Heart left ventricle (tissue), 16 donors: ENCODE data around the gene HDAC4. TPM values are rescaled to one million over a fixed set of nuclear protein-coding genes. Genes with fewer than 3 reads are reported as not detected.
A peak's percentile ranks its signal among the peaks of the same experiment; 100 is the strongest.

Source experiments
- ATAC-seq, 4 donors: fragments of 200-7000 bp; cut with Tn5 transposase; one replicate each; pipeline ENCODE4 v1.9.1; 2020 to 2022; ENCODE audit warnings: moderate library complexity in 4 of 4, mild to moderate bottlenecking in 3 of 4, moderate number of reproducible peaks in 1 of 4
- DNase-seq, 5 donors: peaks; one replicate each; pipeline ENCODE4 v3.0.0-alpha.2; 2020
- H3K27ac ChIP-seq, 12 donors: fragments of 200-600 bp; sonication (generic) in 4 of 12; one replicate each; pipeline versions ENCODE4 v1.5.0 to v1.8.0; 2016 to 2022; ENCODE audit warnings: mild to moderate bottlenecking in 2 of 12
- H3K27me3 ChIP-seq, 9 donors: fragments of 200-600 bp; sonication (generic) in 2 of 9; one replicate each; pipeline versions ENCODE4 v1.5.1 to v1.8.0; 2016 to 2022; ENCODE audit warnings: mild to moderate bottlenecking in 3 of 9
- H3K36me3 ChIP-seq, 9 donors: fragments of 200-600 bp; sonication (generic) in 2 of 9; one replicate each; pipeline versions ENCODE4 v1.5.0 to v1.8.0; 2018 to 2022; ENCODE audit warnings: mild to moderate bottlenecking in 2 of 9
- H3K4me1 ChIP-seq, 12 donors: fragments of 200-600 bp; sonication (generic) in 4 of 12; one replicate each; pipeline versions ENCODE4 v1.5.0 to v1.8.0; 2016 to 2022; ENCODE audit warnings: mild to moderate bottlenecking in 3 of 12
- H3K4me3 ChIP-seq, 12 donors: fragments of 200-600 bp; sonication (generic) in 4 of 12; one replicate each; pipeline versions ENCODE4 v1.5.0 to v1.8.0; 2017 to 2022; ENCODE audit warnings: mild to moderate bottlenecking in 9 of 12, moderate library complexity in 4 of 12
- H3K9me3 ChIP-seq, 12 donors: fragments of 200-600 bp; sonication (generic) in 4 of 12; one replicate each; pipeline versions ENCODE4 v1.5.0 to v1.8.0; 2016 to 2022; ENCODE audit warnings: mild to moderate bottlenecking in 1 of 12
- CTCF ChIP-seq, 12 donors: fragments of 200-600 bp; sonication (generic) in 4 of 12; IDR thresholded peaks; one replicate each; pipeline versions ENCODE4 v1.5.0 to v1.8.0; 2018 to 2022; ENCODE audit warnings: antibody characterized with exemption in 12 of 12, mild to moderate bottlenecking in 5 of 12
- POLR2A ChIP-seq, 2 donors: fragments of 450-650 bp; IDR thresholded peaks; one replicate each; pipeline ENCODE4 v1.6.1; 2017; ENCODE audit warnings: antibody characterized with exemption in 2 of 2, mild to moderate bottlenecking in 2 of 2, moderate library complexity in 2 of 2
- WGBS, 4 donors: extraction: QIAGEN DNeasy Blood & Tissue Kit in 2 of 4; methylation state at CpG; one replicate each; pipeline versions ENCODE4 v1.1.5 to v1.1.7; 2013 to 2018; 5-methylcytosine and 5-hydroxymethylcytosine counted together
- intact Hi-C, 10 donors: fragments of 100-400 bp; cut with DNase I; formaldehyde crosslinking; loops; one replicate each; pipeline versions ENCODE4 v1.11.1 to v1.14.2; 2022
- polyA plus RNA-seq, 2 donors: library from polyadenylated mRNA; stranded (reverse); fragments of 200-250 nt; gene quantifications; one replicate each; pipeline ENCODE4 v1.2.3, GENCODE V29; 2013
- total RNA-seq, 9 donors: library from RNA; depleted of rRNA in 2 of 9; stranded (reverse); fragments of >200 nt in 2 of 9; fragmentation: NEBNext Ultra II Directional in 3 of 9; extraction: Animal tissue kit (Norgen Biotek cat#: 25700) in 3 of 9; gene quantifications; one replicate each; pipeline versions ENCODE4 v1.1.0 to v1.2.4, GENCODE V29; 2016 to 2023
- donor health status: ischemic (EF 13 %, LVEDD 7.1; RV severe dilation, severe dysfunction).
- donor health status: healthy with polysubstance abuse.
- donor health status: DM: no; HTN: yes; CAD: no.
- donor health status: DM: no; HTN: no; CAD: no.
- donor health status: ischemic (EF 25% LVEDD 6.9; RV normal size, moderate dysfunction).
- donor health status: ischemic (EF 25% LVEDD 5.7; RV mildly dilated, moderate dysfunction).
- donor health status: healthy.
- donor health status: DM: yes; HTN: yes; CAD: no.
- donor health status: ischemic (EF 35%, LVEDD 5.7; RV mildly dilated, moderate dysfunction).
- donor health status: nonischemic (EF 11% LVEDD 7.7; RV severe dilation, severe dysfunction).
- donor health status: DM: yes; HTN: yes; CAD: no.
- donor health status: PGD.
- donor health status: ischemic (EF 29% LVEDD 5.4; RV normal size, mild dysfunction).
- donor health status: nonischemic (EF 23%, LVEDD 6.1; RV moderate dilation, normal function).

Gene HDAC4
- total and polyA plus RNA-seq, 11 donors: 13.9 to 37.6 (median 27.5) TPM

DNA sequence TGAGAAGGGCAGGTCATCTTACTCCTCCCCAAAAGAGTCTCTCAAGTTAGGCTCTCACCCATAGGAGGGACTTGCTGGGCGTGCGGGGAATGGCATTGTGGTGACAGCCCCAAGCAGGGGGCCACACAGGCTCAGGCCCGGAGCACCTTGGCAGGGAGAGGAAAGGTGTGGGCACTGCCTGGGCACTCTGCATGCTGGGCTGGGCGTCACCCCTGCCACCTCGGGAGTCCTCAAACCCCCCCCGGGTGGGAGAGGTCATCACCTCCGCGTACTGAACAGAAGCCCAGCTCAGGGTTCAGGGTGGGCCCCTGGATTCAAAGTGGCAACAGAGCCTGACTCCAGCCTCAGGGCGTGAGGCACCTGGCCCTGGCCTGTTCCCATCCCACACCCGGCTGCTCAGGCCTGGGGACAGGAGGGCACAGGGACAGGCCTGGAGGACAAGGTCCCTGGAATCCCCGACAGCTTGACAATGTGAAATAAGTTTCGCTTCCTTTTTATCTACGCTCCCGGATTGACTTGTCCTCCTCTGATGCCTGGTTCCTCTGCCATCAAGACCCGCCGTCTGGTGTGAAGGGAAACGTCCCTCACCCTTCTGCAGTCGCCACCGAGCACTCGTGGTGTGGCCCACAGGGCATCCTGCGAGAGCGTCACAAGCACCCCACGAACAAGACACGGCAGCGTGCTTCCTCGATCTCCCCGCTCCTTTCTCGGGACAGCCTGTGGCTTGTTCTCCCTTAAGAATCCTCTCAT, 97.8 kb downstream of the HDAC4 start:
- intact Hi-C loops: loop anchor here in 1 of 10 donors (1.0 kb wide), 1 partner anchor 29 kb away; no protein-coding TSS in a partner anchor
- TF ChIP-seq POLR2A (IDR thresholded peaks at IDR 0.05) (no peak), CTCF (IDR thresholded peaks at IDR 0.05) (no peak)
- Histone ChIP-seq H3K27ac (peak overlapping the region in 9 of 12 donors; percentile 28 to 90 (median 42)), H3K4me1 (peaks cover 0 to 85% (median 54%) of the 10 kb centered on the region in 12 donors), H3K27me3 (no peaks in the 10 kb centered on the region), H3K4me3 (no peak overlapping the region), H3K36me3 (no peaks in the 10 kb centered on the region), H3K9me3 (no peaks in the 10 kb centered on the region)
- 84 to 91% (median 89%) methylated on average over 19 to 28 of the region's 28 CpGs for WGBS, 4 donors
- DNase-seq: peak in 1 of 5 donors; percentile 25
- ATAC-seq: peak in 2 of 4 donors; percentile 4 to 25

DNA sequence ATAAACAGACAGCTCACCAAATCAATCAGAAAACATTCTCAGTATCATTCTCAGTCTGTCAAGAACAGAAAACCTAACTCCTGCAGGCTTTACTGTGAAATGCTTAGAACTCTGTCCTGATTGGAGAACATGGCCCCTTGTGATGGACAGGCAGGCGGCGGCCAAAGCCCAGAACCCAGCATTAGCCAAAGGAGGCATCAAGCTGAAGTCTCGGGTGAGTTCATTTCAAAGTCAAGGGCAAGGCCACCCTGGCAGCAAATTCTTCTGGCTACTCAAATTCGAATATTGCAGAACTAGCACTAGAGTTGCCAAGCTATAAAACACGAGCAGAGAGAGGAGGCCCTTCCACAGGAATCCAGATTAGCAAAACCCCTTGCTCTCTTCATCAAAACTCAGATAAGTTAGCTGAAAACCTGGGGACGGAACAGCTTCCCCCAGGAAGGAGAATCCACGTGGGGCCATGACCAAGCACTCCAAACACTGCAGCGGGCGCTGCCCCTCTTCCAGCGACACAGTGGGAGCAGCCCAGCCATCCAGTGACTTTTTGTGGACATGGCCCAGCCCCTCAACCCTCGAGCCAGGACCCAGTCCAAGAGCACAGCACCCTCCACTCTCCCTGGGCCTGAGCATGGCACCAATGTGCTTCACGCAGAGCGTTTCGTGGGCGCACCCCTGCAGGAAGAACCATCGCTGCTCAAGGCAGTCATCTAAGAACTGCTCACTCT, 98.6 kb downstream of the HDAC4 start:
- 72 to 85% (median 81%) methylated on average over 15 to 16 of the region's 16 CpGs for WGBS, 4 donors
- Histone ChIP-seq H3K9me3 (no peaks in the 10 kb centered on the region), H3K36me3 (no peaks in the 10 kb centered on the region), H3K4me1 (peaks cover 0 to 85% (median 52%) of the 10 kb centered on the region in 12 donors), H3K27ac (peak overlapping the region in 11 of 12 donors; percentile 4 to 90 (median 42)), H3K4me3 (no peak overlapping the region), H3K27me3 (no peaks in the 10 kb centered on the region)
- ATAC-seq (peak in 1 of 4 donors; percentile 5), DNase-seq (peak in 2 of 5 donors; percentile 17 to 30)
- intact Hi-C loops: loop anchor here in 1 of 10 donors (1.0 kb wide), 1 partner anchor 28 kb away; no protein-coding TSS in a partner anchor
- TF ChIP-seq CTCF (IDR thresholded peaks at IDR 0.05) (no peak), POLR2A (IDR thresholded peaks at IDR 0.05) (no peak)

GRCh38 chr2:239300871-239301735, 99.7 kb downstream of the HDAC4 start:
- Histone ChIP-seq H3K27ac (peak overlapping the region in 8 of 12 donors; percentile 20 to 90 (median 44)), H3K4me1 (peaks cover 3 to 85% (median 56%) of the 10 kb centered on the region in 12 donors), H3K36me3 (no peaks in the 10 kb centered on the region), H3K9me3 (no peaks in the 10 kb centered on the region), H3K4me3 (peak overlapping the region in 8 of 12 donors; percentile 5 to 43 (median 9)), H3K27me3 (no peaks in the 10 kb centered on the region)
- ATAC-seq: peak in 1 of 4 donors; percentile 1
- 82 to 87% (median 84%) methylated on average over 22 to 26 of the region's 26 CpGs for WGBS, 4 donors
- no peak for TF ChIP-seq POLR2A (IDR thresholded peaks at IDR 0.05)
- TF ChIP-seq CTCF (IDR thresholded peaks at IDR 0.05): no peak
- DNase-seq: peak in 2 of 5 donors; percentile 21 to 30
- intact Hi-C loops: no loop called here
